SK-N-SH (cell line): ENCODE results near the gene GTF3C1.

Source experiments
- CTCF ChIP-seq: fragments of 200-600 bp; sonication (generic); IDR thresholded peaks from 2 replicates; pipeline ENCODE4 v1.6.1; 2017; ENCODE audit warnings: antibody characterized with exemption, mild to moderate bottlenecking, moderate library complexity
- POLR2AphosphoS5 ChIP-seq: IDR thresholded peaks from 2 replicates; pipeline ENCODE4 v1.6.1; 2012; ENCODE audit warnings: low read depth, low read length
- REST ChIP-seq: IDR thresholded peaks from 2 replicates; pipeline ENCODE4 v1.6.1; 2012; ENCODE audit warnings: mild to moderate bottlenecking, low read depth, low read length, moderate library complexity
- RFX5 ChIP-seq: IDR thresholded peaks from 2 replicates; pipeline ENCODE4 v1.6.1; 2012; ENCODE audit warnings: mild to moderate bottlenecking, improper control_type of control experiment, low read length
- TCF12 ChIP-seq: IDR thresholded peaks from 2 replicates; pipeline ENCODE4 v1.4.0; 2012

- TF ChIP-seq REST, result no peak
- no peak for TF ChIP-seq POLR2AphosphoS5
- TF ChIP-seq TCF12, result no peak
- TF ChIP-seq CTCF, result no peak
- TF ChIP-seq RFX5, result no peak
These were observed 115.3 kb downstream of the GTF3C1 start for GRCh38 chr16:27434141-27435051.
